Prostate gland (tissue), 2 donors: ENCODE data around the gene AIFM1. TPM values are rescaled to one million over a fixed set of nuclear protein-coding genes. Genes with fewer than 3 reads are reported as not detected.

Experiments
- DNase-seq: peaks from one replicate; pipeline ENCODE4 v3.0.0-alpha.2; 2019; ENCODE audit warnings: low spot score
- H3K27ac ChIP-seq, 2 donors: fragments of 200-600 bp; sonication (generic); 2 replicates each; pipeline ENCODE4 v1.5.1; 2017 to 2019
- H3K27me3 ChIP-seq: fragments of 200-600 bp; sonication (generic); replicated peaks from 2 replicates; pipeline ENCODE4 v1.5.1; 2019; ENCODE audit not compliant: insufficient read depth
- H3K36me3 ChIP-seq, 2 donors: fragments of 200-600 bp; sonication (generic); 1 replicate in 1 of 2; 2 replicates in 1 of 2; pipeline versions ENCODE4 v1.5.1 to v1.8.1; 2017 to 2019
- H3K4me1 ChIP-seq: fragments of 200-600 bp; sonication (generic); replicated peaks from 2 replicates; pipeline ENCODE4 v1.5.1; 2019
- H3K4me3 ChIP-seq, 2 donors: fragments of 200-600 bp; sonication (generic); 2 replicates each; pipeline ENCODE4 v1.5.1; 2017 to 2019
- H3K9me3 ChIP-seq: fragments of 200-600 bp; sonication (generic); 2 replicates; pipeline ENCODE4 v1.5.1; 2017
- POLR2A ChIP-seq: fragments of 450-650 bp; IDR thresholded peaks from one replicate; pipeline ENCODE4 v1.6.1; 2016; ENCODE audit warnings: antibody characterized with exemption, mild to moderate bottlenecking
- POLR2AphosphoS5 ChIP-seq: sonication (generic); formaldehyde crosslinking; IDR thresholded peaks from one replicate; pipeline ENCODE4 v1.6.1; 2017; ENCODE audit warnings: antibody characterized with exemption
- WGBS: methylation state at CpG from one replicate; pipeline ENCODE4 v1.1.5; 2018; 5-methylcytosine and 5-hydroxymethylcytosine counted together
- intact Hi-C: fragments of 100-400 bp; cut with DNase I; formaldehyde crosslinking; loops from one replicate; pipeline ENCODE4 v1.14.2; 2022
- total RNA-seq, 2 donors: library from RNA; depleted of rRNA; stranded (reverse); fragments of >200 nt; gene quantifications; one replicate each; pipeline ENCODE4 v1.1.0, GENCODE V29; 2016
- TF ChIP-seq, protein P1 (sequence below), 4 experiments: fragments of 200-600 bp in 2 of 4; fragments of 450-650 bp in 2 of 4; sonication (generic) in 2 of 4; IDR thresholded peaks; 1 replicate in 3 of 4; 2 replicates in 1 of 4; pipeline ENCODE4 v1.5.1; 2016 to 2019; ENCODE audit warnings: antibody characterized with exemption in 4 of 4, mild to moderate bottlenecking in 2 of 4, moderate library complexity in 2 of 4

The AIFM1 gene
- total RNA-seq, 2 donors from 2014 or later = 21.8 to 32.2 TPM

DNA sequence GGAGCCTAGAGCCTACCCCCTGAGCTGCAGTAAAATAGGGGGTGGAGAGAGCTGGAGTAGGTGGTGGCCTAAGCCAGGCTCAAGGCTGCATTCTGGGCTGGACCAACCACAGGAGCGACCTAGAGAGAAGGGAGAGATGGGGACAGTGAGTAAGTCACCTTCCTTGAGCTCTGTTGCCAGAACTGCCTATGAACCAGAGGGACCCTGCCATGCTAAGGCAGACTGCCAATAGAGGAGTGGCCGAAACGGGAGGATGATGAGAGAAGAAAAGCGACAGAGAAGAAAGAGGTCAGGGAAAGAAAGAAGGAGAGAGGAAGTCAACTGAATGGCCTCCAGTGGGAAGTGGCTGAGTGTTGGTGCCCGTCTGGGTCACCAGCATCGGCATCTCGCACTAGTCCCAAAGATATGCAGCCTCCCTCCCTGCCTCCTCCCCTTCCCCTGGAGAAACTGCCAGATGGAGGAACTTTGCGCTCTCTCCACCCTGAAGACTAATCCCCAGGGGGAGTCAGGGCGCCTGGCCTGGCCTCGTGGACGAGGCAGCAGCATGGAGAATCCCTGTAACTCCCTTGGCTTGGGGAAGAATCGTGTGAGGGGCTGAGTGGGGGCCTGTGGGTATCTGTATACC, 84.1 kb downstream of the AIFM1 start:
- H3K36me3 ChIP-seq = no peaks in the 10 kb centered on the region
- no peak for DNase-seq
- H3K4me1 ChIP-seq = no peaks in the 10 kb centered on the region
- no peaks in the 10 kb centered on the region for H3K27me3 ChIP-seq
- 50% methylated on average over 12 of the region's 12 CpGs for WGBS
- intact Hi-C loops = loop anchor here (5.0 kb wide), 2 partner anchors 41 to 111 kb away; no protein-coding TSS in a partner anchor
- no peak overlapping the region for H3K27ac ChIP-seq
- TF ChIP-seq, protein P1, sequence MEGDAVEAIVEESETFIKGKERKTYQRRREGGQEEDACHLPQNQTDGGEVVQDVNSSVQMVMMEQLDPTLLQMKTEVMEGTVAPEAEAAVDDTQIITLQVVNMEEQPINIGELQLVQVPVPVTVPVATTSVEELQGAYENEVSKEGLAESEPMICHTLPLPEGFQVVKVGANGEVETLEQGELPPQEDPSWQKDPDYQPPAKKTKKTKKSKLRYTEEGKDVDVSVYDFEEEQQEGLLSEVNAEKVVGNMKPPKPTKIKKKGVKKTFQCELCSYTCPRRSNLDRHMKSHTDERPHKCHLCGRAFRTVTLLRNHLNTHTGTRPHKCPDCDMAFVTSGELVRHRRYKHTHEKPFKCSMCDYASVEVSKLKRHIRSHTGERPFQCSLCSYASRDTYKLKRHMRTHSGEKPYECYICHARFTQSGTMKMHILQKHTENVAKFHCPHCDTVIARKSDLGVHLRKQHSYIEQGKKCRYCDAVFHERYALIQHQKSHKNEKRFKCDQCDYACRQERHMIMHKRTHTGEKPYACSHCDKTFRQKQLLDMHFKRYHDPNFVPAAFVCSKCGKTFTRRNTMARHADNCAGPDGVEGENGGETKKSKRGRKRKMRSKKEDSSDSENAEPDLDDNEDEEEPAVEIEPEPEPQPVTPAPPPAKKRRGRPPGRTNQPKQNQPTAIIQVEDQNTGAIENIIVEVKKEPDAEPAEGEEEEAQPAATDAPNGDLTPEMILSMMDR (IDR thresholded peaks at IDR 0.05) = no peak
- no peak for TF ChIP-seq POLR2AphosphoS5
- TF ChIP-seq POLR2A = no peak
- H3K9me3 ChIP-seq = no peaks in the 10 kb centered on the region
- H3K4me3 ChIP-seq = no peak overlapping the region

DNA sequence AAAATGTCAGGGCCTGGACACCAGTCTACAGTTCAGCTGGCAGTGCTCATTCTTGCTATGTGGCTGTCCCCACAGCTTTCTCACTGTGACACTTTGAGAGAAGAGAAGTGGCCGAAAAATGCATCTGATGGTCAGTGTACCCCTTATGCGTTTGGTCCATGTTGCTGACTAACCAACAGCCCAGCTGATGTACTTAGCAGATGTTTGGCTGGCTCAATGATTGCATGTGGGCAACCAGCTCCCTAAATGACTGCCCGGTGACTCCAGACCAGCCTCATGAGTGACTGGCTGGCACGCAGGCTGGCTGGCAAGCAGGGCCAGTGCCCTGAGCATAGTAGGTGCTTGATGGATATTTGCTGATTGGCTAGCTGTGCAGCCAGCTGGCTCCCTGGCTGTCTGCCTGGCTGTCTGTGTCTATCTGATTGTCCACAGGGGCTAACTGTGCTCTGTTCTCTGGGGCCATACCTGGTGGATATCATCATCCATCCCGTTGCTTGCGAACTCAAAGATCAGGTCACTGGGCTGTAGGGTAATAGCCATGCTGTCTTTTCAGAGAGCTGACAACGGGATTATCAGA, 84.8 kb downstream of the AIFM1 start:
- intact Hi-C loops = loop anchor here (5.0 kb wide), 2 partner anchors 41 to 111 kb away; no protein-coding TSS in a partner anchor
- no peaks in the 10 kb centered on the region for H3K4me1 ChIP-seq
- no peaks in the 10 kb centered on the region for H3K27me3 ChIP-seq
- 80% methylated on average over 2 of the region's 7 CpGs for WGBS
- no peaks in the 10 kb centered on the region for H3K9me3 ChIP-seq
- no peak for DNase-seq
- no peaks in the 10 kb centered on the region for H3K36me3 ChIP-seq
- TF ChIP-seq POLR2A (no peak), POLR2AphosphoS5 (no peak)
- TF ChIP-seq, protein P1 (IDR thresholded peaks at IDR 0.05) = no peak
- no peak overlapping the region for H3K27ac ChIP-seq
- H3K4me3 ChIP-seq = no peak overlapping the region

DNA sequence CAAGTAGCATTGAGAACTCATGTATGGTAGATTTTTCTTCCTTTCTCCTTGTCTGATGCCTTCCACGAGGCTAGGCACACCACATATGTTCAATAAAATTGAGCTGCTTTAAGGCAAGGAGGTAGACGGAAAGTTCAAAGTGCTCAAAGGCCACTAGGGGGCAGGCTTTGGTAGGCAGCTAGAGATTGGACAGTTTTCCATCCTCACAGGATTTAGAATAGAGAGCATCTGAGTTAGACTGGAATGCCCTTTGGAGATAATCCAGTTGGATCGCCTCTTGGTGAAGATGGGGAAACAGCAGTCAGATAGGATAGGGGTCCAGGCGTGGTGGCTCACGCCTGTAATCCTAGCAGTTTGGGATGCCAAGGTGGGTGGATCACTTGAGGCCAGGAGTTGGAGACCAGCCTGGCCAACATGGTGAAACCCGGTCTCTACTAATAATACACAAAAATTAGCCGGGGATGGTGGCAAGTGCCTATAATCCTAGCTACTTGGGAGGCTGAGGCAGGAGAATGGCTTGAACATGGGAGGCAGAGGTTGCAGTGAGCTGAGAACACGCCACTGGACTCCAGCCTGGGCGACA, 85.7 kb downstream of the AIFM1 start:
- Histone ChIP-seq H3K4me3 (no peak overlapping the region), H3K36me3 (no peaks in the 10 kb centered on the region), H3K9me3 (no peaks in the 10 kb centered on the region), H3K4me1 (no peaks in the 10 kb centered on the region), H3K27ac (no peak overlapping the region), H3K27me3 (no peaks in the 10 kb centered on the region)
- TF ChIP-seq POLR2A (no peak), POLR2AphosphoS5 (peak; percentile 44)
- TF ChIP-seq, protein P1 (IDR thresholded peaks at IDR 0.05) = peak in 3 of 4 experiments; percentile 63 to 68 (median 67)
- intact Hi-C loops = loop anchor here (5.0 kb wide), 2 partner anchors 42 to 112 kb away; no protein-coding TSS in a partner anchor
- 39% methylated on average over 8 of the region's 9 CpGs for WGBS
- DNase-seq = peak; percentile 51

Other genes with a start within 250 kb of the AIFM1 start
- gene BCORL1, start 183.2 kb downstream of the AIFM1 start, total RNA-seq = 10 to 100 TPM in 1 of 2 donors, 1 to 10 TPM in 1; 4.4 to 25.2 TPM
- gene ELF4, start 55.3 kb downstream of the AIFM1 start, total RNA-seq = 1 to 10 TPM; 6.5 to 6.9 TPM
- gene RAB33A, start 6.1 kb upstream of the AIFM1 start, total RNA-seq = under 1 TPM in 1 of 2 donors, not detected in 1; 0.62 TPM
- gene ZNF280C, start 103.1 kb upstream of the AIFM1 start, total RNA-seq = 10 to 100 TPM in 1 of 2 donors, 1 to 10 TPM in 1; 4.1 to 19.0 TPM
- 10 to 100 TPM; 11.2 to 18.6 TPM for gene SLC25A14, start 174.1 kb upstream of the AIFM1 start, total RNA-seq
- gene GPR119, start 219.8 kb upstream of the AIFM1 start, total RNA-seq = 1 to 10 TPM in 1 of 2 donors, not detected in 1; 1.2 TPM
- gene RBMX2, start 236.1 kb upstream of the AIFM1 start, total RNA-seq = 10 to 100 TPM; 10.2 to 19.8 TPM